ENCODE measurements around the gene MYH9.

- TF ChIP-seq CTCF (IDR thresholded peaks at IDR 0.05) (no peak), POLR2A (IDR thresholded peaks at IDR 0.05) (no peak)
Observed at GRCh38 chr22:36332623-36333332, 55.0 kb downstream of the MYH9 start.

Data from heart left ventricle (tissue), 13 donors.